Activated CD8-positive, alpha-beta memory T cell treated with anti-CD3 and anti-CD28 coated beads, Interleukin-2, amount 50 U/mL, for 48 hours (primary cell): ENCODE data around the gene GLI2.

Experiments used
- DNase-seq: peaks from one replicate; pipeline ENCODE4 v3.0.0-alpha.2; 2020

GLI2 gene

GRCh38 chr2:120771781-120772208, 36.1 kb downstream of the GLI2 start:
- DNase-seq, result no peak

- no peak for DNase-seq
These were observed 36.6 kb downstream of the GLI2 start for GRCh38 chr2:120772261-120772660.

- DNase-seq, result no peak
These were observed 37.6 kb downstream of the GLI2 start for GRCh38 chr2:120773186-120773800.

- DNase-seq, result no peak
These were observed 39.0 kb downstream of the GLI2 start for GRCh38 chr2:120774557-120775160.

GRCh38 chr2:120775194-120775593, 39.5 kb downstream of the GLI2 start:
- no peak for DNase-seq

GRCh38 chr2:120775801-120776589, 40.3 kb downstream of the GLI2 start:
- DNase-seq, result no peak

GRCh38 chr2:120776649-120777048, 41.0 kb downstream of the GLI2 start:
- DNase-seq, result no peak

- DNase-seq, result no peak
These were observed 41.6 kb downstream of the GLI2 start for GRCh38 chr2:120777170-120777751.

GRCh38 chr2:120777787-120778186, 42.1 kb downstream of the GLI2 start:
- no peak for DNase-seq

- no peak for DNase-seq
These were observed 42.6 kb downstream of the GLI2 start for GRCh38 chr2:120778244-120778643.

- no peak for DNase-seq
These were observed 44.2 kb downstream of the GLI2 start for GRCh38 chr2:120779781-120780283.

GRCh38 chr2:120780402-120780801, 44.7 kb downstream of the GLI2 start:
- DNase-seq, result no peak

GRCh38 chr2:120783371-120783791, 47.7 kb downstream of the GLI2 start:
- no peak for DNase-seq

GRCh38 chr2:120783969-120784372, 48.3 kb downstream of the GLI2 start:
- DNase-seq, result no peak
